OCI-LY1 (cell line): ENCODE measurements around the gene CTDSPL.

Experiments used
- CTCF ChIP-seq: fragments of 200-600 bp; sonication (generic), shearing (Covaris generic); IDR thresholded peaks from 2 replicates; pipeline ENCODE4 v1.5.1; 2017; ENCODE audit warnings: mild to moderate bottlenecking, antibody characterized with exemption, low read length, moderate library complexity, mixed read lengths
- EZH2 ChIP-seq: fragments of 200-600 bp; sonication (generic), shearing (Covaris generic); IDR thresholded peaks from 2 replicates; pipeline ENCODE4 v1.8.0; 2017; ENCODE audit warnings: borderline replicate concordance, mixed run types, mild to moderate bottlenecking, antibody characterized with exemption, low read length, moderate library complexity, mixed read lengths

DNA sequence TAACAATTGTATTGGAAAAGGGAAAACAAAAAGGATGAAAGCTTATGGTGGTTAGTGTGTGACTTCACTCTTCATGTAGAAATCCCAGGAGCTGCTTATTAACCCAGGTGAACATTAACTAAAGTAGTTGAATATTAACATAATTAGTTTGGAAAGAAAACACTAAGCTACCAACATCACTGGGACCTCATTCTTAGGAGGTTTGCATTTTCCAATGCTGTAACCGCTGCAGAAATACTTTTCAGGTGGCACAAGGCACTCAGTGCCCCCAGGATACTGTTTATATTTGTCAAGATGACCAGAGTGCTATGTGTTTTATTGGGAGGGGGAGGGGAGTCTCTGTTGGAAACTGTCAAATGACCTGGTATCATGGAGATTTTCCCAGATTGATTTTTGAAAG lies 103.0 kb downstream of the CTDSPL start:
- TF ChIP-seq CTCF (no peak), EZH2 (no peak)
